IPS-18a (cell line): Measurements from ENCODE around the gene RNF113B.
A peak's percentile ranks its signal among the peaks of the same experiment; 100 is the strongest.

ENCODE experiments used
- H3K27ac ChIP-seq: one replicate; pipeline ENCODE4 v1.5.1; 2013; ENCODE audit warnings: low read length
- H3K27me3 ChIP-seq: one replicate; pipeline ENCODE4 v1.6.1; 2013; ENCODE audit warnings: mild to moderate bottlenecking, low read length; ENCODE audit not compliant: control insufficient read depth, insufficient read depth
- H3K36me3 ChIP-seq: one replicate; pipeline ENCODE4 v1.6.1; 2013; ENCODE audit warnings: low read depth, low read length; ENCODE audit not compliant: control insufficient read depth
- H3K4me1 ChIP-seq: one replicate; pipeline ENCODE4 v1.6.1; 2013; ENCODE audit warnings: low read depth, low read length; ENCODE audit not compliant: control insufficient read depth
- H3K4me3 ChIP-seq: one replicate; pipeline ENCODE4 v1.5.1; 2013; ENCODE audit warnings: low read length
- H3K9ac ChIP-seq: one replicate; pipeline ENCODE4 v1.6.1; 2013; ENCODE audit warnings: mild to moderate bottlenecking, low read length, moderate library complexity
- H3K9me3 ChIP-seq: one replicate; pipeline ENCODE4 v1.6.1; 2013; ENCODE audit warnings: low read depth, low read length; ENCODE audit not compliant: control insufficient read depth

RNF113B gene

GRCh38 chr13:98172590-98173422, 4.3 kb downstream of the RNF113B start:
- H3K36me3 ChIP-seq: no peaks in the 10 kb centered on the region
- H3K4me1 ChIP-seq: peaks cover 38% of the 10 kb centered on the region
- peak overlapping the region; percentile 13 for H3K4me3 ChIP-seq
- H3K9me3 ChIP-seq: no peaks in the 10 kb centered on the region
- H3K27ac ChIP-seq: no peak overlapping the region
- no peaks in the 10 kb centered on the region for H3K27me3 ChIP-seq
- H3K9ac ChIP-seq: peak overlapping the region; percentile 4

GRCh38 chr13:98171900-98172589, 5.0 kb downstream of the RNF113B start:
- Histone ChIP-seq H3K27ac (no peak overlapping the region), H3K4me3 (peak overlapping the region; percentile 13), H3K36me3 (no peaks in the 10 kb centered on the region), H3K27me3 (no peaks in the 10 kb centered on the region), H3K9ac (no peak overlapping the region), H3K9me3 (no peaks in the 10 kb centered on the region), H3K4me1 (peaks cover 38% of the 10 kb centered on the region)

- Histone ChIP-seq H3K36me3 (no peaks in the 10 kb centered on the region), H3K27me3 (no peaks in the 10 kb centered on the region), H3K4me1 (peaks cover 41% of the 10 kb centered on the region), H3K4me3 (no peak overlapping the region), H3K27ac (no peak overlapping the region), H3K9me3 (no peaks in the 10 kb centered on the region), H3K9ac (no peak overlapping the region)
These were observed 7.7 kb downstream of the RNF113B start for GRCh38 chr13:98169331-98169730.

- peaks cover 5% of the 10 kb centered on the region for H3K36me3 ChIP-seq
- no peak overlapping the region for H3K27ac ChIP-seq
- peaks cover 5% of the 10 kb centered on the region for H3K4me1 ChIP-seq
- no peak overlapping the region for H3K4me3 ChIP-seq
- no peaks in the 10 kb centered on the region for H3K27me3 ChIP-seq
- no peak overlapping the region for H3K9ac ChIP-seq
- H3K9me3 ChIP-seq: no peaks in the 10 kb centered on the region
These were observed 14.1 kb downstream of the RNF113B start for GRCh38 chr13:98162935-98163334.

GRCh38 chr13:98158172-98158899, 18.7 kb downstream of the RNF113B start:
- Histone ChIP-seq H3K27me3 (no peaks in the 10 kb centered on the region), H3K4me3 (no peak overlapping the region), H3K36me3 (peaks cover 5% of the 10 kb centered on the region), H3K4me1 (peaks cover 6% of the 10 kb centered on the region), H3K9me3 (no peaks in the 10 kb centered on the region), H3K27ac (no peak overlapping the region), H3K9ac (no peak overlapping the region)

- Histone ChIP-seq H3K36me3 (no peaks in the 10 kb centered on the region), H3K9ac (no peak overlapping the region)
These were observed 19.5 kb downstream of the RNF113B start for GRCh38 chr13:98157609-98158008.

GRCh38 chr13:98157188-98157587, 19.9 kb downstream of the RNF113B start:
- Histone ChIP-seq H3K4me1 (peaks cover 6% of the 10 kb centered on the region), H3K4me3 (no peak overlapping the region), H3K27me3 (no peaks in the 10 kb centered on the region), H3K36me3 (no peaks in the 10 kb centered on the region), H3K27ac (no peak overlapping the region), H3K9ac (no peak overlapping the region), H3K9me3 (no peaks in the 10 kb centered on the region)

More at GRCh38 chr13:98157609-98158008, 19.5 kb downstream of the RNF113B start:
- H3K4me1 ChIP-seq: peaks cover 6% of the 10 kb centered on the region
- no peak overlapping the region for H3K4me3 ChIP-seq
- H3K9me3 ChIP-seq: no peaks in the 10 kb centered on the region
- no peaks in the 10 kb centered on the region for H3K27me3 ChIP-seq
- H3K27ac ChIP-seq: no peak overlapping the region

- no peaks in the 10 kb centered on the region for H3K27me3 ChIP-seq
- H3K27ac ChIP-seq: no peak overlapping the region
- no peaks in the 10 kb centered on the region for H3K9me3 ChIP-seq
- no peak overlapping the region for H3K9ac ChIP-seq
- no peak overlapping the region for H3K4me3 ChIP-seq
- peaks cover 6% of the 10 kb centered on the region for H3K4me1 ChIP-seq
- H3K36me3 ChIP-seq: no peaks in the 10 kb centered on the region
These were observed 20.8 kb downstream of the RNF113B start for GRCh38 chr13:98156259-98156658.

GRCh38 chr13:98155475-98156109, 21.5 kb downstream of the RNF113B start:
- peaks cover 6% of the 10 kb centered on the region for H3K4me1 ChIP-seq
- no peaks in the 10 kb centered on the region for H3K9me3 ChIP-seq
- H3K4me3 ChIP-seq: no peak overlapping the region
- no peaks in the 10 kb centered on the region for H3K36me3 ChIP-seq
- no peak overlapping the region for H3K9ac ChIP-seq
- H3K27me3 ChIP-seq: no peaks in the 10 kb centered on the region
- H3K27ac ChIP-seq: no peak overlapping the region

GRCh38 chr13:98150832-98151479, 26.1 kb downstream of the RNF113B start:
- Histone ChIP-seq H3K4me3 (no peak overlapping the region), H3K27me3 (no peaks in the 10 kb centered on the region), H3K27ac (no peak overlapping the region), H3K4me1 (peaks cover 7% of the 10 kb centered on the region), H3K36me3 (no peaks in the 10 kb centered on the region), H3K9ac (no peak overlapping the region), H3K9me3 (no peaks in the 10 kb centered on the region)

- H3K4me3 ChIP-seq: no peak overlapping the region
- H3K36me3 ChIP-seq: no peaks in the 10 kb centered on the region
- no peaks in the 10 kb centered on the region for H3K9me3 ChIP-seq
- H3K27ac ChIP-seq: no peak overlapping the region
- H3K27me3 ChIP-seq: peaks cover 12% of the 10 kb centered on the region
- no peak overlapping the region for H3K9ac ChIP-seq
- H3K4me1 ChIP-seq: peaks cover 22% of the 10 kb centered on the region
These were observed 29.5 kb downstream of the RNF113B start for GRCh38 chr13:98147521-98147920.
